Measurements from ENCODE around the gene MORN1.

MORN1 gene

GRCh38 chr1:2279210-2279639, 112.1 kb downstream of the MORN1 start:
- Histone ChIP-seq H3K27ac (ENCODE audit: low read depth, low read length) (peak overlapping the region; percentile 86), H3K9ac (ENCODE audit: low read depth, low read length) (peak overlapping the region; percentile 10; the same call in 1 of the 2 replicates), H3K9me3 (ENCODE audit: control insufficient read depth, insufficient read depth, low read length) (no peaks in the 10 kb centered on the region)

GRCh38 chr1:2278591-2279209, 112.7 kb downstream of the MORN1 start:
- Histone ChIP-seq H3K4me1 (ENCODE audit: control insufficient read depth, insufficient read depth, low read length) (peaks cover 34% of the 10 kb centered on the region), H3K27ac (ENCODE audit: low read depth, low read length) (peak overlapping the region; percentile 86), H3K9me3 (ENCODE audit: control insufficient read depth, insufficient read depth, low read length) (no peaks in the 10 kb centered on the region), H3K27me3 (ENCODE audit: control insufficient read depth, insufficient read depth, low read length) (no peaks in the 10 kb centered on the region), H3K9ac (ENCODE audit: low read depth, low read length) (peak overlapping the region; percentile 10; the same call in 1 of the 2 replicates), H3K4me3 (ENCODE audit: low read depth, low read length) (0 out of 2 replicates have a peak overlapping the region, but pooled peaks have one; percentile 21), H3K36me3 (ENCODE audit: control insufficient read depth, insufficient read depth, low read length) (peaks cover 4% of the 10 kb centered on the region)

More at GRCh38 chr1:2279210-2279639, 112.1 kb downstream of the MORN1 start:
- Histone ChIP-seq H3K27me3 (ENCODE audit: control insufficient read depth, insufficient read depth, low read length) (no peaks in the 10 kb centered on the region), H3K36me3 (ENCODE audit: control insufficient read depth, insufficient read depth, low read length) (peaks cover 4% of the 10 kb centered on the region), H3K4me1 (ENCODE audit: control insufficient read depth, insufficient read depth, low read length) (peaks cover 34% of the 10 kb centered on the region), H3K4me3 (ENCODE audit: low read depth, low read length) (0 out of 2 replicates have a peak overlapping the region, but pooled peaks have one; percentile 21)

GRCh38 chr1:2277741-2278488, 113.4 kb downstream of the MORN1 start:
- H3K9ac ChIP-seq (ENCODE audit: low read depth, low read length), result no peak overlapping the region
- no peak overlapping the region for H3K4me3 ChIP-seq (ENCODE audit: low read depth, low read length)
- no peaks in the 10 kb centered on the region for H3K27me3 ChIP-seq (ENCODE audit: control insufficient read depth, insufficient read depth, low read length)
- H3K9me3 ChIP-seq (ENCODE audit: control insufficient read depth, insufficient read depth, low read length), result no peaks in the 10 kb centered on the region
- peaks cover 34% of the 10 kb centered on the region for H3K4me1 ChIP-seq (ENCODE audit: control insufficient read depth, insufficient read depth, low read length)
- H3K27ac ChIP-seq (ENCODE audit: low read depth, low read length), result peak overlapping the region; percentile 86
- peaks cover 4% of the 10 kb centered on the region for H3K36me3 ChIP-seq (ENCODE audit: control insufficient read depth, insufficient read depth, low read length)

GRCh38 chr1:2276803-2277580, 114.4 kb downstream of the MORN1 start:
- peaks cover 38% of the 10 kb centered on the region for H3K4me1 ChIP-seq (ENCODE audit: control insufficient read depth, insufficient read depth, low read length)
- H3K27ac ChIP-seq (ENCODE audit: low read depth, low read length), result no peak overlapping the region
- H3K9ac ChIP-seq (ENCODE audit: low read depth, low read length), result no peak overlapping the region

GRCh38 chr1:2275796-2276536, 115.4 kb downstream of the MORN1 start:
- Histone ChIP-seq H3K36me3 (ENCODE audit: control insufficient read depth, insufficient read depth, low read length) (peaks cover 4% of the 10 kb centered on the region), H3K27me3 (ENCODE audit: control insufficient read depth, insufficient read depth, low read length) (no peaks in the 10 kb centered on the region), H3K4me1 (ENCODE audit: control insufficient read depth, insufficient read depth, low read length) (peaks cover 43% of the 10 kb centered on the region), H3K9me3 (ENCODE audit: control insufficient read depth, insufficient read depth, low read length) (no peaks in the 10 kb centered on the region), H3K4me3 (ENCODE audit: low read depth, low read length) (no peak overlapping the region), H3K27ac (ENCODE audit: low read depth, low read length) (peak overlapping the region; percentile 49), H3K9ac (ENCODE audit: low read depth, low read length) (no peak overlapping the region)

More at GRCh38 chr1:2276803-2277580, 114.4 kb downstream of the MORN1 start:
- Histone ChIP-seq H3K9me3 (ENCODE audit: control insufficient read depth, insufficient read depth, low read length) (no peaks in the 10 kb centered on the region), H3K4me3 (ENCODE audit: low read depth, low read length) (no peak overlapping the region), H3K36me3 (ENCODE audit: control insufficient read depth, insufficient read depth, low read length) (peaks cover 4% of the 10 kb centered on the region), H3K27me3 (ENCODE audit: control insufficient read depth, insufficient read depth, low read length) (no peaks in the 10 kb centered on the region)

GRCh38 chr1:2274929-2275475, 116.4 kb downstream of the MORN1 start:
- H3K4me3 ChIP-seq (ENCODE audit: low read depth, low read length), result no peak overlapping the region
- H3K36me3 ChIP-seq (ENCODE audit: control insufficient read depth, insufficient read depth, low read length), result peaks cover 4% of the 10 kb centered on the region
- no peak overlapping the region for H3K9ac ChIP-seq (ENCODE audit: low read depth, low read length)
- H3K27me3 ChIP-seq (ENCODE audit: control insufficient read depth, insufficient read depth, low read length), result no peaks in the 10 kb centered on the region
- peaks cover 48% of the 10 kb centered on the region for H3K4me1 ChIP-seq (ENCODE audit: control insufficient read depth, insufficient read depth, low read length)
- no peaks in the 10 kb centered on the region for H3K9me3 ChIP-seq (ENCODE audit: control insufficient read depth, insufficient read depth, low read length)
- no peak overlapping the region for H3K27ac ChIP-seq (ENCODE audit: low read depth, low read length)

GRCh38 chr1:2274231-2274928, 117.0 kb downstream of the MORN1 start:
- Histone ChIP-seq H3K27ac (ENCODE audit: low read depth, low read length) (no peak overlapping the region), H3K27me3 (ENCODE audit: control insufficient read depth, insufficient read depth, low read length) (no peaks in the 10 kb centered on the region), H3K4me1 (ENCODE audit: control insufficient read depth, insufficient read depth, low read length) (peaks cover 41% of the 10 kb centered on the region), H3K9me3 (ENCODE audit: control insufficient read depth, insufficient read depth, low read length) (no peaks in the 10 kb centered on the region), H3K36me3 (ENCODE audit: control insufficient read depth, insufficient read depth, low read length) (peaks cover 4% of the 10 kb centered on the region), H3K9ac (ENCODE audit: low read depth, low read length) (no peak overlapping the region), H3K4me3 (ENCODE audit: low read depth, low read length) (no peak overlapping the region)

GRCh38 chr1:2273401-2274090, 117.8 kb downstream of the MORN1 start:
- Histone ChIP-seq H3K27ac (ENCODE audit: low read depth, low read length) (no peak overlapping the region), H3K9ac (ENCODE audit: low read depth, low read length) (no peak overlapping the region), H3K36me3 (ENCODE audit: control insufficient read depth, insufficient read depth, low read length) (peaks cover 4% of the 10 kb centered on the region), H3K4me1 (ENCODE audit: control insufficient read depth, insufficient read depth, low read length) (peaks cover 35% of the 10 kb centered on the region), H3K27me3 (ENCODE audit: control insufficient read depth, insufficient read depth, low read length) (no peaks in the 10 kb centered on the region), H3K4me3 (ENCODE audit: low read depth, low read length) (no peak overlapping the region), H3K9me3 (ENCODE audit: control insufficient read depth, insufficient read depth, low read length) (no peaks in the 10 kb centered on the region)

GRCh38 chr1:2272686-2273400, 118.5 kb downstream of the MORN1 start:
- no peaks in the 10 kb centered on the region for H3K9me3 ChIP-seq (ENCODE audit: control insufficient read depth, insufficient read depth, low read length)
- H3K4me1 ChIP-seq (ENCODE audit: control insufficient read depth, insufficient read depth, low read length), result peaks cover 28% of the 10 kb centered on the region
- H3K27ac ChIP-seq (ENCODE audit: low read depth, low read length), result no peak overlapping the region
- H3K4me3 ChIP-seq (ENCODE audit: low read depth, low read length), result no peak overlapping the region
- H3K27me3 ChIP-seq (ENCODE audit: control insufficient read depth, insufficient read depth, low read length), result no peaks in the 10 kb centered on the region
- peaks cover 4% of the 10 kb centered on the region for H3K36me3 ChIP-seq (ENCODE audit: control insufficient read depth, insufficient read depth, low read length)
- H3K9ac ChIP-seq (ENCODE audit: low read depth, low read length), result no peak overlapping the region

All from HUES48 (cell line).